ENCODE results near the gene YKT6.

GRCh38 chr7:44235582-44236332 is 35.0 kb downstream of the YKT6 start:
- no peak for TF ChIP-seq EZH2phosphoT487 (IDR thresholded peaks at IDR 0.05; ENCODE audit: borderline replicate concordance)
- TF ChIP-seq CTCF (conservative IDR thresholded peaks at IDR 0.05; ENCODE audit: low read length), result no peak
